HEK293T (cell line): Measurements from ENCODE around the gene KMT5C.

Experiments used
- CTCF ChIA-PET: fragments of 350-600 bp; formaldehyde crosslinking; extraction: SDS; loops from one replicate; lab custom pipeline; 2021; ENCODE audit warnings: antibody characterized with exemption, inconsistent platforms; lab: Yijun Ruan, JAX
- POLR2A ChIA-PET: fragments of 350-600 bp; formaldehyde crosslinking; extraction: SDS; loops from one replicate; lab custom pipeline; 2020; ENCODE audit warnings: antibody characterized with exemption, inconsistent platforms; lab: Yijun Ruan, JAX
- DNase-seq: peaks from one replicate; pipeline ENCODE4 v3.0.0; 2012; ENCODE audit warnings: mixed read lengths; ENCODE audit errors: extremely low spot score
- ARNT ChIP-seq: fragments of 450-650 bp; IDR thresholded peaks from 2 replicates; pipeline ENCODE4 v1.6.1; 2017; ENCODE audit warnings: mild to moderate bottlenecking
- BHLHE40 ChIP-seq: fragments of 450-650 bp; IDR thresholded peaks from 2 replicates; pipeline ENCODE4 v1.6.1; 2016; ENCODE audit warnings: mild to moderate bottlenecking, moderate library complexity, borderline replicate concordance
- CTBP1 ChIP-seq: fragments of 450-650 bp; IDR thresholded peaks from 2 replicates; pipeline ENCODE4 v1.6.1; 2016; ENCODE audit warnings: borderline replicate concordance
- ELF4 ChIP-seq: fragments of 450-650 bp; IDR thresholded peaks from 2 replicates; pipeline ENCODE4 v1.6.1; 2017; ENCODE audit warnings: antibody characterized with exemption
- FOXA1 ChIP-seq: fragments of 450-650 bp; IDR thresholded peaks from 2 replicates; pipeline ENCODE4 v1.6.1; 2016; ENCODE audit warnings: mild to moderate bottlenecking
- FOXK2 ChIP-seq: fragments of 450-650 bp; IDR thresholded peaks from 2 replicates; pipeline ENCODE4 v1.6.1; 2016; ENCODE audit warnings: mild to moderate bottlenecking
- FOXM1 ChIP-seq: fragments of 450-650 bp; IDR thresholded peaks from 2 replicates; pipeline ENCODE4 v1.6.1; 2017; ENCODE audit warnings: mild to moderate bottlenecking, borderline replicate concordance
- HDGF ChIP-seq: fragments of 450-650 bp; IDR thresholded peaks from 2 replicates; pipeline ENCODE4 v1.6.1; 2017; ENCODE audit warnings: antibody characterized with exemption, borderline replicate concordance
- L3MBTL2 ChIP-seq: fragments of 450-650 bp; conservative IDR thresholded peaks from 2 replicates; pipeline ENCODE4 v1.6.1; 2016; ENCODE audit warnings: mild to moderate bottlenecking
- LEF1 ChIP-seq: fragments of 450-650 bp; IDR thresholded peaks from 2 replicates; pipeline ENCODE4 v1.6.1; 2017; ENCODE audit warnings: mild to moderate bottlenecking, borderline replicate concordance
- NFRKB ChIP-seq: fragments of 450-650 bp; IDR thresholded peaks from 2 replicates; pipeline ENCODE4 v1.6.1; 2016; ENCODE audit warnings: mild to moderate bottlenecking, moderate library complexity
- PKNOX1 ChIP-seq: fragments of 450-650 bp; IDR thresholded peaks from 2 replicates; pipeline ENCODE4 v1.6.1; 2016
- SP1 ChIP-seq: fragments of 450-650 bp; IDR thresholded peaks from 2 replicates; pipeline ENCODE4 v1.6.1; 2017
- SUZ12 ChIP-seq: fragments of 450-650 bp; IDR thresholded peaks from 2 replicates; pipeline ENCODE4 v1.6.1; 2016; ENCODE audit warnings: mild to moderate bottlenecking
- TARDBP ChIP-seq: fragments of 450-650 bp; IDR thresholded peaks from 2 replicates; pipeline ENCODE4 v1.6.1; 2016
- ZNF384 ChIP-seq: fragments of 450-650 bp; IDR thresholded peaks from 2 replicates; pipeline ENCODE4 v1.6.1; 2016

The KMT5C gene

GRCh38 chr19:55385724-55386492, 46.2 kb downstream of the KMT5C start, which contains the start of gene RPL28:
RPL28 (plus strand) TSS chr19:55385932; CDS start chr19:55386358, 426 bp downstream.
- DNase-seq: peak; percentile 96
- TF ChIP-seq NFRKB (no peak), ELF4 (peak; percentile 82), FOXM1 (no peak), L3MBTL2 (no peak), BHLHE40 (no peak), ARNT (no peak), SUZ12 (no peak), FOXK2 (no peak), HDGF (no peak)
- POLR2A ChIA-PET: interaction anchor here (0.9 to 1.5 kb wide), 3 partner anchors 8 to 13 kb away, joined by 3 to 6 read pairs (median 4); no protein-coding TSS in a partner anchor
- CTCF ChIA-PET: no interaction called here

GRCh38 chr19:55386493-55386971, 46.9 kb downstream of the KMT5C start:
- DNase-seq: no peak
- ChIA-PET CTCF (no interaction called here), POLR2A (interaction anchor here (0.9 to 1.1 kb wide), 2 partner anchors 9 to 13 kb away, joined by 3 to 4 read pairs; no protein-coding TSS in a partner anchor)
- TF ChIP-seq BHLHE40 (no peak), FOXK2 (no peak), PKNOX1 (no peak), LEF1 (no peak), NFRKB (no peak), L3MBTL2 (no peak)

GRCh38 chr19:55387736-55388497, 48.2 kb downstream of the KMT5C start:
- POLR2A ChIA-PET: interaction anchor here (0.9 to 9.0 kb wide), 4 partner anchors 12 to 49 kb away, joined by 3 to 72 read pairs (median 8); partner anchors contain the start of genes KMT5C and UBE2S
- TF ChIP-seq ELF4 (no peak), L3MBTL2 (no peak), ZNF384 (no peak), TARDBP (no peak), ARNT (no peak), NFRKB (no peak), SP1 (no peak), HDGF (no peak)
- DNase-seq: no peak
- CTCF ChIA-PET: no interaction called here

- no peak for TF ChIP-seq FOXM1
- TF ChIP-seq HDGF: no peak
- TF ChIP-seq FOXK2: no peak
- no peak for TF ChIP-seq BHLHE40
- no peak for TF ChIP-seq NFRKB
- no peak for TF ChIP-seq ARNT
- TF ChIP-seq ZNF384: no peak
- TF ChIP-seq SP1: no peak
- no peak for TF ChIP-seq ELF4
- TF ChIP-seq CTBP1: no peak
- TF ChIP-seq SUZ12: no peak
- no peak for TF ChIP-seq LEF1
- TF ChIP-seq L3MBTL2: no peak
- TF ChIP-seq FOXA1: no peak
- no peak for TF ChIP-seq TARDBP
- TF ChIP-seq PKNOX1: no peak
- ChIA-PET POLR2A (interaction anchor here (0.7 to 9.0 kb wide), 10 partner anchors 9 to 223 kb away, joined by 3 to 72 read pairs (median 4); partner anchors contain the start of genes DNAAF3, KMT5C and UBE2S), CTCF (no interaction called here)
- DNase-seq: no peak
These were observed 50.0 kb downstream of the KMT5C start for GRCh38 chr19:55389386-55390317.

GRCh38 chr19:55390461-55390880, 50.8 kb downstream of the KMT5C start:
- no peak for DNase-seq
- no peak for TF ChIP-seq SUZ12
- no peak for TF ChIP-seq NFRKB
- no peak for TF ChIP-seq TARDBP
- TF ChIP-seq ARNT: no peak
- TF ChIP-seq CTBP1: no peak
- no peak for TF ChIP-seq HDGF
- 0 out of 2 replicates have a peak, but pooled peaks have one; percentile 35 for TF ChIP-seq L3MBTL2
- no peak for TF ChIP-seq LEF1
- ChIA-PET CTCF (no interaction called here), POLR2A (interaction anchor here (1.2 to 9.0 kb wide), 6 partner anchors 9 to 89 kb away, joined by 3 to 72 read pairs (median 10); partner anchors contain the start of genes KMT5C and UBE2S)
